ENCODE data around the gene NOL3.

The NOL3 gene

GRCh38 chr16:67190448-67191399 is 20.4 kb downstream of the NOL3 start:
- no peak for DNase-seq

GRCh38 chr16:67191411-67191994 is 21.2 kb downstream of the NOL3 start:
- no peak for DNase-seq

GRCh38 chr16:67191995-67192681 is 21.8 kb downstream of the NOL3 start, which contains the start of gene E2F4:
Gene E2F4, plus strand, starts transcription at chr16:67192155. Its CDS starts 73 bp downstream, at chr16:67192228.
- DNase-seq = peak; percentile 80

- no peak for DNase-seq
Observed at GRCh38 chr16:67192781-67193361, 22.5 kb downstream of the NOL3 start.

- no peak for DNase-seq
Observed at GRCh38 chr16:67193536-67193935, 23.2 kb downstream of the NOL3 start.

GRCh38 chr16:67194260-67194659 is 23.9 kb downstream of the NOL3 start:
- DNase-seq = no peak

- no peak for DNase-seq
Observed at GRCh38 chr16:67195676-67196075, 25.3 kb downstream of the NOL3 start.

GRCh38 chr16:67196881-67197280 is 26.5 kb downstream of the NOL3 start:
- DNase-seq = no peak

- DNase-seq = no peak
Observed at GRCh38 chr16:67197704-67198103, 27.4 kb downstream of the NOL3 start.

- DNase-seq = no peak
Observed at GRCh38 chr16:67198238-67198734, 27.9 kb downstream of the NOL3 start.

- DNase-seq = no peak
Observed at GRCh38 chr16:67199011-67199807, 28.9 kb downstream of the NOL3 start, which contains the start of gene ELMO3. Gene ELMO3, plus strand, starts transcription at chr16:67199131. Its CDS starts 196 bp downstream, at chr16:67199327.

GRCh38 chr16:67199808-67200198 is 29.5 kb downstream of the NOL3 start:
- no peak for DNase-seq

- no peak for DNase-seq
Observed at GRCh38 chr16:67200491-67200890, 30.2 kb downstream of the NOL3 start.

- no peak for DNase-seq
Observed at GRCh38 chr16:67201411-67202345, 31.3 kb downstream of the NOL3 start.

GRCh38 chr16:67202426-67202825 is 32.1 kb downstream of the NOL3 start:
- DNase-seq = no peak

GRCh38 chr16:67202956-67203493 is 32.7 kb downstream of the NOL3 start:
- no peak for DNase-seq

GRCh38 chr16:67204076-67204475 is 33.7 kb downstream of the NOL3 start:
- no peak for DNase-seq

- DNase-seq = no peak
Observed at GRCh38 chr16:67206129-67206837, 35.9 kb downstream of the NOL3 start.

GRCh38 chr16:67206838-67207248 is 36.5 kb downstream of the NOL3 start:
- DNase-seq = no peak

All from effector CD4-positive, alpha-beta T cell (primary cell).